Measurements from ENCODE around the gene THY1. TPM values are rescaled to one million over a fixed set of nuclear protein-coding genes. Genes with fewer than 3 reads are reported as not detected.
"Not testable (repeated sequence)": the region's sequence is repeated elsewhere in the genome, so short reads cannot be mapped to it uniquely, and the experiment has no call there.

The THY1 gene
- total and polyA plus RNA-seq, 4 donors: 10.2 to 80.9 (median 15.9) TPM

DNA sequence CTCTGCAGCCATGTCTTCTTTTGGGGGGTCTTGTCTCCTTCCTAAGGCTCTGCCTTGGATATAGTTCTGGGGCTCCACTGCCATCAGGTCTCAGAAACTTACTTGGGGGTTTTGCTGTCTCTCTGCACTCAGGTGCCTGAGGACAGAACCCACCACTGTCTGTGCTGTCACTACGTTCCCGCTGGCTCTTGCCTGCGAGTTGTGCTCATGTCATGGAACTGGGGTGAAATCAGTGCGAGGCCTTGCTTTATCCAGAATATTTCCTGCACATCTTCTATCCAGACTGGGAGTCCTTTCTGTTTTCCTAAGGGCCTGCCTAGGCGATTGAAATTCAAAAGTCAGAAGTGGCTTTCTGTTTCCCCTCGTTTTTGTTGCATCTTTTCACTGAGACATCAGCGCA lies 34.9 kb downstream of the THY1 start:
- DNase-seq (no peak), ATAC-seq (ENCODE audit: low FRiP score) (no peak)
- Histone ChIP-seq H3K9me3 (ENCODE audit: control insufficient read depth, low read length) (peaks cover 1% of the 10 kb centered on the region), H3K4me3 (ENCODE audit: low read length in 2 of 2) (no peak overlapping the region), H3K27me3 (ENCODE audit: control insufficient read depth in 1 of 2, insufficient read depth in 2 of 2, low read length in 1 of 2) (peaks cover 0 to 3% of the 10 kb centered on the region in 2 donors), H3K4me1 (ENCODE audit: control insufficient read depth in 1 of 2, insufficient read depth in 2 of 2, low read length in 2 of 2) (no peaks in the 10 kb centered on the region), H3K27ac (ENCODE audit: low read depth in 1 of 2, low read length in 2 of 2) (no peak overlapping the region), H3K36me3 (ENCODE audit: control insufficient read depth in 1 of 2, insufficient read depth in 2 of 2, low read length in 1 of 2) (no peaks in the 10 kb centered on the region)
- 86% methylated on average over 7 of the region's 7 CpGs for WGBS, 2 donors
- intact Hi-C loops (cut with DNase I): loop anchor here in 1 of 2 donors (10.0 kb wide), 1 partner anchor 87 kb away; no protein-coding TSS in a partner anchor

DNA sequence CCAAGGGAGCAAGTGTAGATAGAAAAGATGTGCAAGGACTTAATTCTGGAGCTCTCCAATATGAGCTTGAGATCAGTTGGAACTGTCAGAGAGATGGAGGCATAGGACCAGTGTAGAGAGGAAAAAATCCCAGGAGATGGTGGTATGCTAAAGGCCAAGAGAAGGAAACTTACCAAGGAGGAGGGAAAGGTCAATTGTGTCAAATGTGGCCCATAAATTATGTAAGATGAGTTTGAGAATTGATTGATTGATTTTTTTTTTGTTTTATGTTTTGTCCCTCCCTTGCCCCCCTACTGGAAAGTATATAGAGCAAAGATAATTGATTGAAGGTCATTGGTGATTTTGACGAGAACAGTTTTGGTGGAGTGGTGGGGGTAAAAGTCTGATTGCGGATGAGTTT lies 38.6 kb downstream of the THY1 start:
- Histone ChIP-seq H3K4me3 (ENCODE audit: low read length in 2 of 2) (no peak overlapping the region), H3K27ac (ENCODE audit: low read depth in 1 of 2, low read length in 2 of 2) (no peak overlapping the region), H3K27me3 (ENCODE audit: control insufficient read depth in 1 of 2, insufficient read depth in 2 of 2, low read length in 1 of 2) (no peaks in the 10 kb centered on the region), H3K36me3 (ENCODE audit: control insufficient read depth in 1 of 2, insufficient read depth in 2 of 2, low read length in 1 of 2) (no peaks in the 10 kb centered on the region), H3K9me3 (ENCODE audit: control insufficient read depth, low read length) (no peaks in the 10 kb centered on the region), H3K4me1 (ENCODE audit: control insufficient read depth in 1 of 2, insufficient read depth in 2 of 2, low read length in 2 of 2) (no peaks in the 10 kb centered on the region)
- DNase-seq (no peak), ATAC-seq (ENCODE audit: low FRiP score) (no peak)
- intact Hi-C loops (cut with DNase I): loop anchor here (5.0 to 10.0 kb wide), 2 partner anchors 88 to 90 kb away; no protein-coding TSS in a partner anchor
- 81 to 82% methylated on average over 2 of the region's 2 CpGs for WGBS, 2 donors

DNA sequence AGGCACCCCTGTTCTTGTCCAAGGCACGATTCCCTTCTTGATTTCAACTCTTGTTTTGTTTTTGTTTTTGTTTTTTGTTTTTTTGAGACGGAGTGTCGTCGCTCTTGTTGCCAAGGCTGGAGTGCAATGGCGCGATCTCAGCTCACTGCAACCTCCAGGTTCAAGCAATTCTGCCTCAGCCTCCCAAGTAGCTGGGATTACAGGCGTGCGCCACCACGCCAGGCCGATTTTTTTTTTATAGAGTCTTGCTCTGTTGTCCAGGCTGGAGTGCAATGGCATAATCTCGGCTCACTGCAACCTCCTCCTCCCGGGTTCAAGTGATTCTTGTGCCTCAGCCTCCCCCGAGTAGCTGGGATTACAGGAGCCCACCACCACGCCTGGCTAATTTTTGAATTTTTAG lies 40.5 kb downstream of the THY1 start:
- 86 to 88% methylated on average over 14 of the region's 14 CpGs for WGBS, 2 donors
- H3K27me3 ChIP-seq (ENCODE audit: control insufficient read depth in 1 of 2, insufficient read depth in 2 of 2, low read length in 1 of 2); H3K9me3 ChIP-seq (ENCODE audit: control insufficient read depth, low read length); H3K4me1 ChIP-seq (ENCODE audit: control insufficient read depth in 1 of 2, insufficient read depth in 2 of 2, low read length in 2 of 2); H3K36me3 ChIP-seq (ENCODE audit: control insufficient read depth in 1 of 2, insufficient read depth in 2 of 2, low read length in 1 of 2); H3K27ac ChIP-seq (ENCODE audit: low read depth in 1 of 2, low read length in 2 of 2); DNase-seq; H3K4me3 ChIP-seq (ENCODE audit: low read length in 2 of 2); ATAC-seq (ENCODE audit: low FRiP score): not testable (repeated sequence)
- intact Hi-C loops (cut with DNase I): loop anchor here (5.0 to 10.0 kb wide), 2 partner anchors 90 to 92 kb away; no protein-coding TSS in a partner anchor

GRCh38 chr11:119382101-119382500 lies 40.9 kb downstream of the THY1 start:
- intact Hi-C loops (cut with DNase I): loop anchor here (5.0 to 10.0 kb wide), 2 partner anchors 90 to 93 kb away; no protein-coding TSS in a partner anchor
- 6 to 10% methylated on average over 9 of the region's 9 CpGs for WGBS, 2 donors
- H3K27ac ChIP-seq (ENCODE audit: low read depth in 1 of 2, low read length in 2 of 2): no peak overlapping the region

GRCh38 chr11:119381181-119381988 lies 41.6 kb downstream of the THY1 start, which contains the start of gene USP2:
USP2 (minus strand) TSS chr11:119381690; CDS start chr11:119373480, 8,210 bp downstream.
- peak; percentile 99 for ATAC-seq (ENCODE audit: low FRiP score)
- no peaks in the 10 kb centered on the region for H3K27me3 ChIP-seq (ENCODE audit: control insufficient read depth in 1 of 2, insufficient read depth in 2 of 2, low read length in 1 of 2)
- intact Hi-C loops (cut with DNase I): loop anchor here (5.0 to 10.0 kb wide), 2 partner anchors 91 to 93 kb away; no protein-coding TSS in a partner anchor
- no peaks in the 10 kb centered on the region for H3K36me3 ChIP-seq (ENCODE audit: control insufficient read depth in 1 of 2, insufficient read depth in 2 of 2, low read length in 1 of 2)
- H3K9me3 ChIP-seq (ENCODE audit: control insufficient read depth, low read length): no peaks in the 10 kb centered on the region
- no peak within 1 kb of the TSS for H3K4me3 ChIP-seq (ENCODE audit: low read length in 2 of 2)
- DNase-seq: peak; percentile 97 to 99
- H3K4me1 ChIP-seq (ENCODE audit: control insufficient read depth in 1 of 2, insufficient read depth in 2 of 2, low read length in 2 of 2): no peaks in the 10 kb centered on the region
- WGBS, 2 donors: 0 to 1% methylated on average over 45 to 54 of the region's 54 CpGs
- no peak within 1 kb of the TSS for H3K27ac ChIP-seq (ENCODE audit: low read depth in 1 of 2, low read length in 2 of 2)

More at GRCh38 chr11:119382101-119382500, 40.9 kb downstream of the THY1 start:
- DNase-seq (no peak), ATAC-seq (ENCODE audit: low FRiP score) (no peak)
- H3K36me3 ChIP-seq (ENCODE audit: control insufficient read depth in 1 of 2, insufficient read depth in 2 of 2, low read length in 1 of 2): no peaks in the 10 kb centered on the region
- no peak overlapping the region for H3K4me3 ChIP-seq (ENCODE audit: low read length in 2 of 2)
- no peaks in the 10 kb centered on the region for H3K27me3 ChIP-seq (ENCODE audit: control insufficient read depth in 1 of 2, insufficient read depth in 2 of 2, low read length in 1 of 2)
- no peaks in the 10 kb centered on the region for H3K4me1 ChIP-seq (ENCODE audit: control insufficient read depth in 1 of 2, insufficient read depth in 2 of 2, low read length in 2 of 2)
- no peaks in the 10 kb centered on the region for H3K9me3 ChIP-seq (ENCODE audit: control insufficient read depth, low read length)

DNA sequence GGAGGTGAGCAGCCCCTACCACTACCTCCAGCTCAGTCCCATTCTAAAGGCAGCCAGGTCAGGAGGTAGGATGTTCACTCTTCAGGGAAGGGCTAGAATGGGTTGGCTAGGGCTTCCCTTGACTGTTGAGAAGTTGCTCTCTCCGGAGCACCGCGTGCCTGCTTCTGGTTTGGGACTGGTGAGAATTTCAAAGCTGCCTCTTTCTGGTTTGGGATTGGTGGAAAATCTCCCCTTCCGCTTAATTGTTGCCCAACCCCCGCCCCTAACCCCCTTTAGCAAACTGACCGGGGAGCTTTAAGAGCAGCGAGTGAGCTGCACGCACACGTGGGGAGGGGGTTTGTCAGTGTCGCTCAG lies 42.2 kb downstream of the THY1 start:
- intact Hi-C loops (cut with DNase I): loop anchor here (5.0 to 10.0 kb wide), 2 partner anchors 91 to 94 kb away; no protein-coding TSS in a partner anchor
- no peak overlapping the region for H3K27ac ChIP-seq (ENCODE audit: low read depth in 1 of 2, low read length in 2 of 2)
- H3K4me3 ChIP-seq (ENCODE audit: low read length in 2 of 2): no peak overlapping the region
- no peaks in the 10 kb centered on the region for H3K36me3 ChIP-seq (ENCODE audit: control insufficient read depth in 1 of 2, insufficient read depth in 2 of 2, low read length in 1 of 2)
- H3K27me3 ChIP-seq (ENCODE audit: control insufficient read depth in 1 of 2, insufficient read depth in 2 of 2, low read length in 1 of 2): no peaks in the 10 kb centered on the region
- H3K9me3 ChIP-seq (ENCODE audit: control insufficient read depth, low read length): no peaks in the 10 kb centered on the region
- H3K4me1 ChIP-seq (ENCODE audit: control insufficient read depth in 1 of 2, insufficient read depth in 2 of 2, low read length in 2 of 2): no peaks in the 10 kb centered on the region
- DNase-seq: no peak
- WGBS, 2 donors: 17 to 24% methylated on average over 10 of the region's 10 CpGs
- no peak for ATAC-seq (ENCODE audit: low FRiP score)

DNA sequence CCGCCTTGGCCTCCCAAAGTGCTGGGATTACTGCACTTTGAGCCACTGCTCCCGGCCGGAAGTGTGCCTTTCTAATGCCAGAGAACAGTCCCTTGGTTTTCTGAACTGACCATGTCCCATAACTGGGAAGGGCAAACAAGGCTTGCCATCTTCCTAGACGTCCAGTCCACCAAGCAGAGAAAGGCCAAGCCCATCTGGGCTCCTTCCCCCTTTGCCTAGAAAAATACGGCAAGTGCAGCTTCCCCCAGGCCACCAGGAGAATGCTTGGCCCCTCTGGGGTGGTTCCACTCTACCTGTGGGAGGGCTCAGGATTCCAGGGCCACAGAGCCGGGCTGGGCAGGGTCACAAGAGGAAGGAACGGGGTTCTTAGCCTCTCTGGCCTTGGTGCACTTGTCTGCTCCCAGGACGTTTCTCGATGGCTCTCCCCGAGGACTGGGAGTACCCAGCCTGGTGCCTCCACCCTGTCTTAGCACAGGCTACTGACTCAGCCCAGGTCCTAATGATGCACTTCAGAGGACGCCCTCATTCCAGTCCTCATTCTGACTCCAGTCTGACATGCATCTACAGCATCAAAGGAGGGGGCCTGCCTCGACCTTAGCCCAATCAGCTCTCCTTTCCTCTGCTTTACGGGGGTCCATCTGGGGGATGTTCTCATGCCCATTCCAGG lies 42.7 kb downstream of the THY1 start:
- no peaks in the 10 kb centered on the region for H3K27me3 ChIP-seq (ENCODE audit: control insufficient read depth in 1 of 2, insufficient read depth in 2 of 2, low read length in 1 of 2)
- ATAC-seq (ENCODE audit: low FRiP score) (no peak), DNase-seq (no peak)
- WGBS, 2 donors: 87% methylated on average over 13 of the region's 13 CpGs
- H3K36me3 ChIP-seq (ENCODE audit: control insufficient read depth in 1 of 2, insufficient read depth in 2 of 2, low read length in 1 of 2): no peaks in the 10 kb centered on the region
- H3K4me1 ChIP-seq (ENCODE audit: control insufficient read depth in 1 of 2, insufficient read depth in 2 of 2, low read length in 2 of 2): no peaks in the 10 kb centered on the region
- intact Hi-C loops (cut with DNase I): loop anchor here (5.0 to 10.0 kb wide), 2 partner anchors 92 to 95 kb away; no protein-coding TSS in a partner anchor
- no peak overlapping the region for H3K27ac ChIP-seq (ENCODE audit: low read depth in 1 of 2, low read length in 2 of 2)
- H3K9me3 ChIP-seq (ENCODE audit: control insufficient read depth, low read length): no peaks in the 10 kb centered on the region
- H3K4me3 ChIP-seq (ENCODE audit: low read length in 2 of 2): no peak overlapping the region

DNA sequence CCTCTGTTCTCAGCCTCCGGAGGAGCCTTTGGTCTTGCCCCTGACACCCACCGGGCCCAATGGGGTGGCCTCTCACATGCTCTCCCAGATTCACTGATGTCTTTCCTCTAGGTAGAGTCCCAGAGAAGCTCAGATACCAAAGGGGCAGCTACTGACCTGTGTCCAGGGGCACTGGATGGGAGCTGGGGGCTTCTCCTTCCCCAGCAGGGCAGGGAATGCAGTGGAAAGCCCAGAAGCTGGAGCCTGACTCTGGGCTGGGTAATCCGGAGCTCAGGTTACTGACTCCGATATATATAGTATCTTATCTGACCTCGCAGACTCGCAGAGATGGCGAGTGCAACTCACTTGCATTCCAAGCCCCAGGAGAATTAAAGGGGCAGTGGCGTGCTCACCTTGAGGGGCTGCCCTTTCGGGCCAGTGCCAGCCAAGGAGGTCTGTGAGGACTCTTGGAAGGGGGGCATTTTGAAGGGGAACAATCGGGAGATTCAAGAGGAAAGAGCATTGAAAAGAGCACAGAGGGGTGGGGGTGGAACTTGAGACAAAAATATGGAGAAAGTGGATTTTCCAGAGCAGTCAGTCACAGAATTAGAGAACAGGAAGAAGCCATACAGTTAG lies 44.0 kb downstream of the THY1 start:
- no peak overlapping the region for H3K27ac ChIP-seq (ENCODE audit: low read depth in 1 of 2, low read length in 2 of 2)
- no peak for DNase-seq
- H3K4me1 ChIP-seq (ENCODE audit: control insufficient read depth in 1 of 2, insufficient read depth in 2 of 2, low read length in 2 of 2): no peaks in the 10 kb centered on the region
- no peak overlapping the region for H3K4me3 ChIP-seq (ENCODE audit: low read length in 2 of 2)
- no peaks in the 10 kb centered on the region for H3K36me3 ChIP-seq (ENCODE audit: control insufficient read depth in 1 of 2, insufficient read depth in 2 of 2, low read length in 1 of 2)
- intact Hi-C loops (cut with DNase I): no loop called here
- no peaks in the 10 kb centered on the region for H3K9me3 ChIP-seq (ENCODE audit: control insufficient read depth, low read length)
- 57 to 70% methylated on average over 9 to 10 of the region's 10 CpGs for WGBS, 2 donors
- H3K27me3 ChIP-seq (ENCODE audit: control insufficient read depth in 1 of 2, insufficient read depth in 2 of 2, low read length in 1 of 2): no peaks in the 10 kb centered on the region
- no peak for ATAC-seq (ENCODE audit: low FRiP score)

All from aorta (tissue), 5 donors.